ENCODE data around the gene GNAI1.
"Not testable (repeated sequence)": the region's sequence is repeated elsewhere in the genome, so short reads cannot be mapped to it uniquely, and the experiment has no call there.

GNAI1 gene

GRCh38 chr7:80153446-80153845 is 18.8 kb downstream of the GNAI1 start:
- H3K36me3 ChIP-seq = no peaks in the 10 kb centered on the region
- no peak for TF ChIP-seq CTCF (IDR thresholded peaks at IDR 0.05)
- no peaks in the 10 kb centered on the region for H3K9me3 ChIP-seq
- H3K27me3 ChIP-seq = no peaks in the 10 kb centered on the region
- intact Hi-C loops (cut with DNase I; ENCODE audit: low total_unique reads) = no loop called here
- peaks cover 0 to 50% (median 2%) of the 10 kb centered on the region in 4 donors for H3K4me1 ChIP-seq
- no peak overlapping the region for H3K27ac ChIP-seq
- no peak for DNase-seq
- H3K4me3 ChIP-seq = no peak overlapping the region

- no peak for TF ChIP-seq CTCF (IDR thresholded peaks at IDR 0.05)
- H3K9me3 ChIP-seq = no peaks in the 10 kb centered on the region
- no peaks in the 10 kb centered on the region for H3K27me3 ChIP-seq
- no peak overlapping the region for H3K27ac ChIP-seq
- H3K4me3 ChIP-seq = no peak overlapping the region
- DNase-seq = no peak
- H3K4me1 ChIP-seq = peaks cover 0 to 56% (median 2%) of the 10 kb centered on the region in 4 donors
- H3K36me3 ChIP-seq = no peaks in the 10 kb centered on the region
- intact Hi-C loops (cut with DNase I; ENCODE audit: low total_unique reads) = no loop called here
These were observed 20.2 kb downstream of the GNAI1 start for GRCh38 chr7:80154656-80155333.

- intact Hi-C loops (cut with DNase I; ENCODE audit: low total_unique reads) = no loop called here
- DNase-seq = no peak
- no peaks in the 10 kb centered on the region for H3K9me3 ChIP-seq
- H3K4me1 ChIP-seq = peaks cover 0 to 62% (median 2%) of the 10 kb centered on the region in 4 donors
- no peak overlapping the region for H3K27ac ChIP-seq
- no peak overlapping the region for H3K4me3 ChIP-seq
- no peaks in the 10 kb centered on the region for H3K27me3 ChIP-seq
- no peaks in the 10 kb centered on the region for H3K36me3 ChIP-seq
- no peak for TF ChIP-seq CTCF (IDR thresholded peaks at IDR 0.05)
These were observed 20.7 kb downstream of the GNAI1 start for GRCh38 chr7:80155374-80155773.

- H3K4me3 ChIP-seq; H3K36me3 ChIP-seq; H3K27ac ChIP-seq; DNase-seq; H3K9me3 ChIP-seq; H3K27me3 ChIP-seq; intact Hi-C loops (cut with DNase I; ENCODE audit: low total_unique reads): not testable (repeated sequence)
- peaks cover 0 to 71% (median 0%) of the 10 kb centered on the region in 4 donors for H3K4me1 ChIP-seq
These were observed 23.1 kb downstream of the GNAI1 start for GRCh38 chr7:80157770-80158169.

GRCh38 chr7:80159802-80160201 is 25.2 kb downstream of the GNAI1 start:
- intact Hi-C loops (cut with DNase I; ENCODE audit: low total_unique reads) = no loop called here
- no peaks in the 10 kb centered on the region for H3K36me3 ChIP-seq
- H3K4me1 ChIP-seq = peaks cover 0 to 58% (median 0%) of the 10 kb centered on the region in 4 donors
- H3K4me3 ChIP-seq = no peak overlapping the region
- no peak for DNase-seq
- TF ChIP-seq CTCF (IDR thresholded peaks at IDR 0.05) = no peak
- H3K9me3 ChIP-seq = no peaks in the 10 kb centered on the region
- no peak overlapping the region for H3K27ac ChIP-seq
- no peaks in the 10 kb centered on the region for H3K27me3 ChIP-seq

GRCh38 chr7:80161466-80161865 is 26.8 kb downstream of the GNAI1 start:
- Histone ChIP-seq H3K36me3 (no peaks in the 10 kb centered on the region), H3K27ac (no peak overlapping the region), H3K9me3 (no peaks in the 10 kb centered on the region), H3K4me3 (no peak overlapping the region), H3K27me3 (no peaks in the 10 kb centered on the region), H3K4me1 (peaks cover 0 to 62% (median 0%) of the 10 kb centered on the region in 4 donors)
- TF ChIP-seq CTCF (IDR thresholded peaks at IDR 0.05) = no peak
- no peak for DNase-seq
- intact Hi-C loops (cut with DNase I; ENCODE audit: low total_unique reads) = no loop called here

Measured in tibial artery (tissue), 4 donors.